ENCODE results near the gene CYB5B.

DNA sequence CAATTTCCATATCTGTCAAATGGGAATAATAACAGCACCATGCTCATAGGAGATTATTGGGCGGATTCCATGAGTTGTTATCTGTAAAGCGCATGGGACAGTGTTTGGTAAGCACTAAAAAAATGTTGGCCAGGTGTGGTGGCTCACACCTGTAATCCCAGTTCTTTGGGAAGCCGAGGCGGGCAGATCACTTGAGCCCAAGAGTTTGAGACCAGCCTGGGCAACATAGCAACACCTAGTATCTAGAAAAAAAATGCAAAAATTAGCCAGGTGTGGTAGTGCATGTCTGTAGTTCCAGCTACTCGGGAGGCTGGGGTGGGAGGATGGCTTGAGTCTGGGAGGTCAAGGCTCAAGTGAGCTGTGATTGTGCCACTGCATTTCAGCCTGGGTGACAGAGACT, 74.5 kb downstream of the CYB5B start:
- no peak for TF ChIP-seq CTCF (IDR thresholded peaks at IDR 0.05)
- TF ChIP-seq POLR2A (IDR thresholded peaks at IDR 0.05; ENCODE audit: low read depth) = no peak
- no peak for TF ChIP-seq POLR2AphosphoS5 (IDR thresholded peaks at IDR 0.05)
- TF ChIP-seq EP300 (IDR thresholded peaks at IDR 0.05) = no peak

Data from esophagus muscularis mucosa (tissue), 4 donors.